ENCODE results near the gene STMND1.

Gene STMND1

DNA sequence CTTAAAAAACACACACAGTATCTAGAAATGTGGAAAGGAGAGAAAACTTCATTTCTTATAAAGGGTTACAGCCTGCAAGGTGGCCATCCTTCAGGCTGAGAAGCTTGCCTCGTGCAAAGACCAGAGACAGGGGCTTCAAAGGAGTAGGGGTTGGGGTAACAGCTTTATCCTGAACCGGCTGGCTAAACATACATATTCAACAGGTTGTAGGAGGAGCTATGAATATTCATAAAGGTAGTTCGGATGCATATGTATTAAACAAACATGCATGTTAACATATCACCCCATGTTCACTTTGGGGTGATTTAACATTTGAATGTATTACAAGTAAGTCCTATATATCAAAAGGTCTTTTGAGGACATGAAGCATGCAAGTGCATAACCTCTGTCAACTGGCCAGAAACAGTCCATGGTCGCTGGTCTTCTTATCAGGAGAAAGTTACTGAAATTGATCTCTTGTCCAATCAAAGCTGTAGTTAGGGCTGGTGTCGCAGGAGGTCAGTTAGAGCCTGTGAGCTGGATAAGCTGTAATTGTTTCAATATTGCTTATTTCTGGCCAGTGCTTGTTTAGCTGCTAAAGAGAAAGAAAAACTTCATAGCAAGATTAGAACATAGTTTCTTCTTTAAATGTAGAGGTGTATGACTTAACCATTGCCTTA lies 2.3 kb upstream of the STMND1 start:
- DNase-seq = no peak

DNA sequence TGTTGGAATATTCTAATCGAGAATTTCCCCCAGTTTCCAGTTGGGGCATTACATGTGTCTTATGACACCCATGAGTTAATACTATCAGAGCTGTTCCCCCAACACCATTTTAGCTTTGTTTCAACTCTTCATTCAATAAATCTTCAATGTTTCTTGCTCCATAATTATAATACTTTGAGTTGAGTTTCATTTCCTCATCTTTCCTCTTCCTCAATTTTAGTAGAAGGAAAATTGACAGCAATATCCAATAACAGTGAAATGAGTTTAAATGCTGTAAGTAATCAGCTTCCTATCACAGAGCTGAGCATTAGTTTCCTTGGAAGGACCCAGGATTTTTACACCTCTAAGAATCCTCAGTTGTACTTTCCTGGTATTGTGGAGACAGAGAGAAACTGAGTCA lies 1.0 kb upstream of the STMND1 start:
- peak in 2 of 3 donors; percentile 42 to 53 for DNase-seq

DNA sequence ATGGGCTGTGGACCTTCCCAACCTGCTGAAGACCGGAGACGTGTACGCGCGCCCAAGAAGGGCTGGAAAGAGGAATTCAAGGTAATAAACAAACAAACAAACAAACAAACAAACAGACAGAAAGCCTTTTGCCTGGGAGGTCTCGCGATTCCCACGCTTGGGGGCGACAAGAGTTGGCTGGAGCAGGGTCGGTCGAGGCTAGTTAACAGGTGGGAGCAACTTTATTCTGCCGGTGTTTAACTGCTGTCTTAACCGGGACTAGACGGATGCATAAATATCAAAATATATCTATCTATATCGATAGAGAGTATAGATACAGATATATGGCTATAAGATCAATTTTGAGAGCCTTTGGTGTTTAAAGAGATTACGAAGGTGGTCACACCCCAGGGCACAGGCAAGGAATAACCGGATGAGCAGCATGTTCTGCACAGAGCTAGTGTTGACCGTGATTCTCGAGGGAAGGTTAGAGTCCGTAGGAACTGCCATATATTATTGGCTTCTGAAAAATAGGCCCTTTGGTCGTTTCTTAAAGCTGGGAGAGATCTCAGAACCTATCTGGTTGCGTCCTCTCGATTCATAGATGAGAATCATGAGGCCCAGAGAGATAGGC lies 514 bp downstream of the STMND1 start:
- no peak for DNase-seq

DNA sequence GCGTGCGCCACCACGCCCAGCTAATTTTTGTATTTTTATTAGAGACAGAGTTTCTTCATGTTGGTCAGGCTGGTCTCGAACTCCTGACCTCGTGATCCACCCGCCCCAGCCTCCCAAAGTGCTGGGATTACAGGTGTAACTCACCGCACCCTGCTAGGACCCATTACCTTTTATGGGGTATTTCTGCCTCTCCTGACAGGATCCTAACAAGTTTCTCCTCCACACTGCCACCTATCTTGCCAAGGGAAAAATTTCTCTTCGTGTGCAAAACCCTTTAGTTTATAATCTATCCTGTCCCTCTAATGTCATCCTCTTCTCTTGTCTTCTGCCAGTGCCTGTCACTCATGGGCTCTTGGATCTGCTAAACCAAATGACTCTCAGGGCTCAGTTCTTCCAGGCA lies 1.9 kb downstream of the STMND1 start:
- DNase-seq = no peak

DNA sequence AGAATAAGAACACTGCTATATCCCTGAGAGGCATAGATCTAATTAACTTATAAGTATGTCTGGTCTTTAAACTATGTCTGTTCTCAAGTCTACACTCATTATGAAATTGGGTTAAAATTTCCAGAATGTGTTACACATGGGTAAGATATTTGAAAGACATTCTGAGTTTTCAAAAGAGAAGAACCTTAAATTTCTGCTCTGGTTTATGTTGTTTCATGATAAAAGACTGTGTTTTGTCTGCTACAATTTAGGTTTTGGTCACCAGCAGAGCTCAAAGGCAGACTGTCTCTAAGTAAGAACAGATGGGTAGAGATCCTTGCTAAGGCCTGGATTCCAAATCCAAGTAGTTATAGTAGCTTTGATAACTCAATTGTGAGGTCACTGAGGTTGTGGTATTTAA lies 6.0 kb downstream of the STMND1 start:
- no peak for DNase-seq

DNA sequence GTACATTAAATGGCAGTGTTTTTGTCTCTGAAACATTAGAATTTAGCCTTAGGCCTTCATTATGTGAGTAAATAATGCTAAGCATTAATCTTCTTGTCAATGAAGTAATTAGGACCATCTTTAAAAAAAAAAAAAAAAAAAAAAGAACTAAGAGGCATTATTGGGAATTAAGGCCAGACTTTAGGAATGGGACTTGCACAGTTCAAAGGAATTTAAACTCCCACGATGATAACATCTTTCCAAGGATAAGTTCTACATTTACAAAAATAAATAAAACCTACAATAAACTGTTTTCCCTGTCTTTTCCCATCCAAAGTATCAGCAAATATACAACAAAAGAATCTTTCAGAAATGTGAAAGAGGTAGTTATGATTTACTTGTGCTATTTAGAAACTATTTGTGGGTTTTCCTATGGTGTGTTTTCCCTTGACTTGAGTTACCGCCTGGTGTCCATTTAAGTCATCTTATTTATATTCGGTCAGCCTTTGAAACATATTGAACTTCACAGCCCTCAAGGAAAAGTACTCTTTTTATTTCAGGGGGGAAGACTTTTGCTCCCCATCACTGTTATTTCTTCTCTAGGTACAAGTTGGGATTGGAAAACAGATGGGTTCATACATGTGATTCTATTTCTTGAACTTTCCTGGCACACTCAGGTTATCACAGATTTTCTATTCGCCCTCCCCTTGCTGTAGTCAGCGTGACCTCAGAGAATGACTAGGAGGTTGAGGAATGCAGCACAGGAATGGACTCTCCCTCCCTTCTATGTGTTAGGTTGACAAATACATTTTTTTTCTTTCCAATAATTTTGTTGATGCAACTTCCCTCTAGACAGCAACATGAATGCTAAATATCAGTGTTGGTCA lies 13.6 kb downstream of the STMND1 start:
- no peak for DNase-seq

DNA sequence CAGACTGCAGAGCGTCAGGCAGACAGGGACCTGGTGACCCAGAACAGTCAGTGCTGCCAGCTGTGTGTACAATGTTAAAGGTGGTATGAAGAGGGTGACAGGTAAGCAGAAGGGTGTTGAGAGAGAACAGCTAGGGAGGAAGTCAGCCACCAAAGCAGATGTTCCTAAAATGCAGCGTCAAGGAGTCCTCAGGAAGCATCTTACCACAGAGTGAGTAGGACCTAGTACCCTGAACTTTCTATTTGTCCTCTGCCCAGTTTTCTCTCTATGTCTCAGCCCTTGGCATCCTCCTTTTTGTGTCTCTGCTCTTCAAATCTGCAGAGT lies 14.2 kb downstream of the STMND1 start:
- DNase-seq = no peak

DNA sequence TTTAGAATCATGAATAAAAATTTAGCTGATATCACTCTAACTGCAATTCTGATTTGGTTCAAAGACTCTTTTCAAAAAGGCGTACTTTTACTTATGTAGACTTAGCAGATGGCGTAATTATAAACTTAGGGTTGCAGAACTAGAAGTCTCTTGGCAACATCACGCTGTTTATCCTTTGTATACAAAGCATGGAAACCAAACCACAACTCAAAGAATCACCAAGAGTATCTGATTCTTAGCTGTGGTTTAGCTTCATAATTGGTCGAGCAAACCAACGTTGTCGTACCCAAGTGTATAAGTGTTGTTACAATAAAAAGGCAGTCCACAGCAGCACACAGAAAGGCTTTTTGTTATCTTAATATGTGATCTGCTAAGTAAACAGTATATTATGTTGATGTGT lies 18.2 kb downstream of the STMND1 start:
- no peak for DNase-seq

DNA sequence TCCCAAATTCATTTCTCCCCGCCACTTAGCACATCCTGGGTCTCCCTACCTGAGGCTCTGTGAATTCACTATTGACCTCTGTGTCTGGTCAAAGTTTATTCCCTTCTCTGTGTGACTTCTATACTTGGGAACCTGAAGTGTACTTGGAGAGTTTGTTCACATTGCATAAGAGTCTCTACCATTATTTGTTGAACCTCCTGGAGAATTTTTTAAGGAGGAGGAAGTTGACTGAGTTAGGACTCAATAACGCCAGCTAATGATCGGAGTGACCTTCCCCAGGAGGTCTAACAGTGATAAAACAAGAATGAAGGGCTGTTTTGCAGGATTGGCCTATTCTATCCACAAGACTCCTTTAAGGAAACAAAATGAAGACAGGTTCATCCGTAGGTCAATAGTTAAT lies 23.6 kb downstream of the STMND1 start:
- DNase-seq = no peak

DNA sequence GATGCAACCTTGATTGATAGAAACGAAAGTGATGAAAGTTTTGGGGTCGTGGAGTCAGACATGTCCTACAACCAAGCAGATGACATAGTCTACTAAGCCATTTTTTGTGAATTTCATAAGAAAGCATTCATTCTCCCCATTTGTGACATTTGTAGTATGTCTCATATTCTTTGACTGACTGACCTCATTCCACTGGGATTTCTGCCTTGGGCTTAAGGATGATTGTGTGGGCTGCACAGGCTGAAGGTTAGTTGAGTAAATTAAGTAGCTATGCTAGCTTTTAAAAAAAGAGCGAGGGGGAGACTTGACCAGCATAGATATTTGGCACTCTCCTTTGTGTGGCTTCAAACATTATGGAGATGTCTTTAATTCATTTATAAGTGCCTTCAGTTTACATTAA lies 28.9 kb downstream of the STMND1 start:
- no peak for DNase-seq

DNA sequence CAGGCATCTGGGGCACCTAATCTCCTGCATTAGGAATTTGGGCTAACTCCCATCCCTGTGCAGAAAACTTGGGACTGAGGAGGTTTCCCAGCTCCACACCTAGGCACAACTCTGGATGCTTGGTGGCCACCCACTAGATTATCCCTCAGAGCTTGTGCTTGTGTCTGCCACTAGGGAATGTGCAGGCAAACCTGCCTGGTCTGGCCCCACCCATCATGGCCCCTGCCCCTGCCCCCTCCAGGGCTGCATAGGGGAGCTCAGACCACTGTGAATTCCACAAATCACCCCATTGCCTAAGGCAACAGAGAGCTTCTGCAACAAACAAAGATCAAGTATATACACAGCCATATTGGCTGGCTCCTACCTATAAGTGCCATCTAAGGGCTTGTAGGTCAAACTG lies 31.1 kb downstream of the STMND1 start:
- no peak for DNase-seq

DNA sequence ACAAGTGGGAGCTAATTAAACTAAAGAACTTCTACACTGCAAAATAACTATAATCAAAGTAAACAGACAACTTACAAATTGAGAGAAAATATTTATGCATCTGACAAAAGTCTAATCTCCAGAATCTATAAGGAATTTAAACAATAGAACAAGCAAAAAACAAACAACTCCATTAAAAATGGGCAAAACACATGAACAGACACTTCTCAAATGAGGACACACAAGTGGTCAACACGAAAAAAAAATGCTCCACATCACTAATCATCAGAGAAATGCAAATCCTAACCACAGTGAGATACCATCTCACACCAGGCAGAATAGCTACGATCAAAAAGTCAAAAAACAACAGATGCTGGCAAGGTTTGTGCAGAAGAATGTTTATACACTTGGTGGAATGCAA lies 36.2 kb downstream of the STMND1 start:
- no peak for DNase-seq

DNA sequence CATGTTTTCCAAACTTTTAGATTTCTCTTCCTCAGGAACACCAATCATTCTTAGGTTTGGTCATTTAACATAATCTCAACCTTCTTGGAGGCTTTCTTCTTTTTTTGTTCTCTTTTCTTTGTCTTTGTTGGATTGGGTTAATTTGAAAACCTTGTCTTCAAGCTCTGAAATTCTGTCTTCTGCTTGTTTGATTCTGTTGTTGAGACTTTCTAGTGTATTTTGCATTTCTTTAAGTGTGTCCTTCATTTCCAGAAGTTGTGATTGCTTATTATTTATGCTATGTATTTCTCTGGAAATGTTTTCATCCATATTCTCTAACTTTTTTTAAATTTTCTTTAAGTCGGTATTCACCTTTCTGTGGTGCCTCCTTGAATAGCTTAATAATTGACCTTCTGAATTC lies 42.2 kb downstream of the STMND1 start:
- no peak for DNase-seq

DNA sequence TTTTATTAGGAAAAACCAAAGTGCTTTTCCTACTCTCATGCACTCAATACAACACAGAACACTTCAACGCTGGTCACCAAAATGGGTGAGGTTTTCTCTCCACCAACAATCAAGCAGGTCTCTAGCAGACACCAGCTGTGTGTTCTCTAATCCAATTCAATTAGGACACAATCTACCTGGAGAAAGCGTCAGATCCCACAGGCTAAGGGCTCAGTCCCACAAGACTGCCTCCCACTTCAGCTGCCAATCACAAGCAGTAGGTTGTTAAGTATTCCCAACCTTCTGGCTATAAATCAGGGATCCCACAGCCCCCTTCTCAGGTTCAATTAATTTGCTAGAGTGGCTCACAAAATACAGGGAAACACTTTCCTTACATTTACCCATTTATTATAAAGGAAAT lies 47.7 kb downstream of the STMND1 start:
- no peak for DNase-seq

DNA sequence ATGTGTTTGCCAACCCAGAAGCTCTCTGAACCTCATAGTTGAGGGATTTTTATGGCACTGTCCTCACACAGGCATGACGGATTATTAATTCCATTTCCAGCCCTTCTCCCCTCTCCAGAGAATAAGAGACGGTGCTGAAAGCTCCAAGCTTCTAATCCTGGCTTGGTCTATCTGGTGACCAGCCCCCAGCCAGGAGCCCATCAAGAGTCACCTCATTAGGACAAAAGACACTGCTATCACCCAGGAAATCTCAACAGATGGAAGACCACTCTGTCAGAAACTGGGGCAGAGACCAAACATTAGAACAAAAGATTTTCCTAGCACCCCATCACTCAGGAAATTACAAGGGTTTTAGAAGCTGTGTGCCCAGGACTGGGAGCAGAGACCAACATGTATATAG lies 48.2 kb downstream of the STMND1 start:
- no peak for DNase-seq

DNA sequence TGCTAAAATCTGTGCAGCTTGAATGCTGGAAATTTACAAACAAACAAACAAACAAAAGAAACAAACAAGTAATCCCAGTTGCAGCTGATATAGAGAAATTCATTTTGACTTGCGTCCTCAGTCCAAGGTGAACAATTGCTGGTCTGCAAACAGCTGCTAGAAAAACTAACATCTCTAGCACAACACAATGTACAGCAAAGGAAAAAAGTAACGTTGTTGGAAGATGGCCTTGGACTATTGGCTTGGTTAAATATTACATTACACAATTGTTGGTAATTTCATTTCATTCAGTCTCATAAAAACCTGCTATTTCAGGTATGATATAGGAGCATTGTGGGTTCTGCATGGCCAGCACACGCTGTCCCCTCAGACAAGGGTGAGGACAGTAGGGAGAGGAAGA lies 50.0 kb downstream of the STMND1 start:
- no peak for DNase-seq

DNA sequence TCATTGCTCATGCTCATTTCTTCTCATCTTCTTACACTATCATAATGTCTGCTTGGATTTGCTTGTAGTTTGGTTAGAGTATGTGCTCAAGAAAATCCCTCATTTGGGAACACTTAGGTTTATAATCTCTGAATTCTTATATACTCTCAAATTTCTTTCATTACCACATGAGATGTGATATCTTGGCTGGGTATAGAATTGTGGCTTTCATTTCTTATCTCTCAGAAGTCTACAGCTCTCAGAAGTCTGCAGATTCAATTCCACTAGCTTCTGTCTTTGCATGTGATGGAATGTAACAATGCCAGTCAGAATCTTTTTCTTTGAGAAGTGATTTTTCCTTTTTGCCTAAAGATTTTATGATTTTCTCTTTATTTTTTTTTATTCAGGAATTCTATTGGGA lies 50.9 kb downstream of the STMND1 start:
- DNase-seq = no peak

DNA sequence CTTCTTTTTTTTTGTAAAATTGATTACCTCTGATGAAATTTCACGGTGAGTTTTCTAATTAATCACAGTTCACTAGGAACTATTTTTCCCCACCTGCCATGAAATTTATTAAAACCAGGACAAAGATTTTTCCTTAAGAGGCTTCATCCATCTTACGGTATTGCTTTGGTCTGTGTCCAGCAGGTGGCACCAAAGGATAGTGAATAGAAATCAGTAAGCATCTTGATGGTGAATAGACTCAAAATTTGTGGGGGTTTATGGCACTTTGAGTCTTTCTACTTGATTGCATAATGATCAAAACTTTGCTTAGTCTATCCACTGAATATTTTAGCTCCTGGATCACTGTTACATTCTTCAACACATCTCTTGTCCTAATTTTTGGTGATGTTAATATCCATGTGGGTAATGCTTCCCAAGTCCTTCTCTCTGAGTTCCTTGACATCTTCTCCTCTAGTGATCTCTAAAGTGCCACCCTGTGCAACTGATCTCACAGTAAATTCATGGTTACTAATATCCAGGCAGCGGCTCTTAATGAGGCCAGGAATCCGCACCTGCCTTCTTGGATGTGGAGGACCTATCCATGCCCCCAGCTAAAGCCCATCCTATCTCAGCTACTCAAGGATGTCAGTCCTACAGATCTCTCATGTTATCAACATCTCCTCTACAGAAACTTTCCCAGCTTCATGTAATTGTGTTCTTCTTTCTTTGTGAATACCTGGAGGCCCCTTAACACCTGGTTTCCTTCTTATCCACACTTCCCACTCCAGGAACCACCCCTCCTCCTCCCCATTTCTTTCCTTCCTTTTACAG lies 54.5 kb downstream of the STMND1 start:
- DNase-seq = peak; percentile 79 to 88 (median 85)

DNA sequence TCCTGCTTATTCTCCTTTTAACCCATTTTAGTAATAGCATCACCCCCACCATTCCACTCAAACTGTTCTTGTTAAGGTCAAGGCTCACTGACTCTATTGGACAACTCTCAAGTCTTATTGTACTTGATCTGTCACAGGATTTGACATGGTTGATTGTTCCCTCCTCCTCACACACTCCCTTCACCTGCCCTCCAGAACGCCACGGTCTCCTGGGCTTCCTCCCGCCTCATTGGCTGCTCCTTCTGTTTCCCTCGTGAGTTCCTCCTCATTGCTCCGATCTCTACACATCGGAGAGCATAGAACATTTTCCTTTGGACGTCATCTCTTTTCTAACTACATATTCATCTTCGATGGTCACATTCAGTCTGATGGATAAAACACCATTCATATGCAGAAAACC lies 55.1 kb downstream of the STMND1 start:
- no peak for DNase-seq

DNA sequence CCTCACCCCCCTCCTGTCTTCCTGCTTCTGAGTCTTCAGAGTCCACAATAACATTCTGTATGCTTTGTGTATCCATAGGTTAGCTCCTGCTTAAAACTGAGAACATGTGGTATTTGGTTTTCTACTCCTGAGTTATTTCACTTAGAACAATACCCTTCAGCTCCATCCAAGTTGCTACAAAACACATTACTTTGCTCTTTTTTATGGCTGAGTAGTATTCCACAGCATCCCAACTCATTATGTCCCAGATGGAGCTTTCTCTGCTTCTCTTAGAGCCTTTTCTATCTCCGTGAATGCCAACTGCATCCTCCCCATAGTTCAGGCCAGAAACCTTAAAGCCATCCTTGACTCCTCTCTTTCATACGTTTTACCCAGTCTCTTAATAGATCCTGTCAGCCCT lies 55.8 kb downstream of the STMND1 start:
- DNase-seq = no peak

DNA sequence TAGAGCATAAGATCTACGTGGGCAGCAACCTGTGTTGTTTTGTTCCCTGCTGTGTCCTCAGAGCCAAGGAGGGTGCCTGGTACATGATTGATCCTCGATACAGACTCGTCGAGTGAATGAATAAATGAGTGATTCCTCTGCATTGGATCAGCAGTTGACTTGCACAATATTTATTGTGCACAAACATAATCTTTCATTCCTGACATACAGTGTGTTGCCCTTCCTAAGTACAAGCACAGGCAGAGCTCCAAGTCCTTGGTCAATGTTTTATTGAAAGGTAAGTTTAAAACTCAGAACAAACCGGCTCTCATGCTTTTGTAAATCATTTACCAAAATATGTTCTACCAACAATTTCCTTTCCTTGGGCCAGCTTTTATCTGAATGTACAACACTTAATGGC lies 57.4 kb downstream of the STMND1 start:
- DNase-seq = no peak

DNA sequence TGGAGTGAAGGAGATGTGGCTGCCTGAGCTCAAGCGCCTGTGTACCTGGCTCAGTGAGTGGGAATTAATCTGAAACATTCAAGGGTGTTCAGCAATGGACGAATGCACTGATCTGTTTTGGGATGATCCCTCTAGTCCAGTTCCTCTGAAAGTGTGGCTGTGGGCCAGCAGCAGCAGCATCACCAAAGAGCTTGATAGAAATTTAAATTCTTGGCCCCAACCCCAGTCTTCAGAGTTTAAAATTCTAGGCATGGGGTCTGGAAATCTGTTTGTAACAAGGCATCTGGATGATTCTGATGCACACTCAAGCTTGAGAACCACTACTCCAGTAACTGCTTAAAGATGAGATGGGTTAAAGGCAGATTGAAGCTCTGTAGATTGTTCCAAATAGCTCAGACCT lies 59.2 kb downstream of the STMND1 start:
- no peak for DNase-seq

DNA sequence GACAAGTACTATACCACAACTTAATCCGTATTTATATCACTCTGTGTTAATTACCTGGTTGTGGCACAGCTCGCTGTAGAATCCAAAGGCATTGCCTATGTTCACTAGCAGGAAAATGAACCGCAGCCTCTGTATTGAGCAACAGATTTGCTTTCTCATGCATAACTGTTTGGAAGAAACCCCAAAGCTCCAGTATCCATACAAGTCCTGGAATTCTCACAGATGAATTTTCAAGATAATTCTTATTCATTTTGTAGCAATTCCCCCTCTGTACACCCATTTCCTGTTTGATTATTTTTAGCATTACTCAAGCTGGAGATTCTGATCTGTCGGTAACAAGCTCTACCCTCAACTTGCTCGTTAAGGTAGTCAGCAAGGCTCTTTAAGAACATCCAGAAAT lies 63.5 kb downstream of the STMND1 start:
- no peak for DNase-seq

All from suppressor macrophage treated with lipopolysaccharide for 1 hour (primary cell).